SH-SY5Y (cell line): Measurements from ENCODE around the gene CAMTA1.

Experiments used
- GATA2 ChIP-seq: IDR thresholded peaks from 2 replicates; pipeline ENCODE4 v1.6.1; 2011; ENCODE audit warnings: mild to moderate bottlenecking, low read depth, low read length
- GATA3 ChIP-seq: IDR thresholded peaks from 2 replicates; pipeline ENCODE4 v1.6.1; 2011; ENCODE audit warnings: low read depth, mild to moderate bottlenecking, low read length, moderate library complexity

DNA sequence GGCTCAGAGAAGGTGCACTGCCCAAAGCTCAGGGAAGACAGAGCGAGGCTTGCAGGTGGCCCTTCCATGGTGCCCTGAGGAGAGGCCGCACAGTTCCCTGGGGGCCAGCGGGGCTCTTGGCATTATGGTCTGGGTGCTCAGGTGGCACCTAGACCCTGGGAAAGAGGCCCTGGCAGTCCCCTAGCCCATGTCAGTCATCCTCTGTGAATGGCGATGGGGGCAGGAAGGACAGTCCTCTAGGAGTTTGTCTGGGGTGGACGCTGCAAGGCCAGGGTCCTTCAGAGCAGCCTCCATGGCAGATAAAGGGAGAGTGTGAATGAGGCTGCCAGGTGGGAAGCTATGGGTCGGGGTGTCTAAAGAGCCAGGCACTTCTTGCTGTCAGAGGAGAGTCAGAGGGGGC is 640.0 kb downstream of the CAMTA1 start:
- TF ChIP-seq GATA2 (no peak), GATA3 (no peak)
